H1 (cell line): ENCODE results near the gene NAGLU. TPM values are rescaled to one million over a fixed set of nuclear protein-coding genes. Genes with fewer than 3 reads are reported as not detected.

Source experiments
- CTCF ChIA-PET: fragments of 300-600 bp; sonication (Branson Sonifier 250); formaldehyde crosslinking; loops from one replicate; lab custom pipeline; 2021; ENCODE audit not compliant: partially characterized antibody; lab: Charles Lee
- POLR2A ChIA-PET: fragments of 300-600 bp; sonication (Branson Sonifier 250); formaldehyde crosslinking; loops from one replicate; lab custom pipeline; 2021; ENCODE audit warnings: inconsistent platforms; ENCODE audit not compliant: partially characterized antibody; lab: Charles Lee
- DNase-seq, 2 experiments: peaks; one replicate each; pipeline versions ENCODE4 v3.0.0 to v3.0.0-alpha.2; 2010 to 2022; ENCODE audit warnings: low spot score in 2 of 2, low read depth in 1 of 2, mixed read lengths in 1 of 2
- FAIRE-seq: peaks from 2 replicates; lab custom pipeline; 2011; peaks lifted over from hg19 to GRCh38; lab: Jason Lieb, UNC
- H2AFZ ChIP-seq: 2 replicates; pipeline ENCODE4 v1.8.1; 2012; ENCODE audit warnings: low read length, inconsistent platforms
- H2AK5ac ChIP-seq: 2 replicates; pipeline ENCODE4 v1.6.1; 2013; ENCODE audit warnings: low read depth, low read length
- H2BK120ac ChIP-seq: replicated peaks from 2 replicates; pipeline ENCODE3; 2013; ENCODE audit warnings: low read depth, low read length, inconsistent platforms
- H2BK12ac ChIP-seq: 2 replicates; pipeline ENCODE4 v1.6.1; 2013; ENCODE audit warnings: low read depth, low read length
- H2BK15ac ChIP-seq: 2 replicates; pipeline ENCODE4 v1.6.1; 2013; ENCODE audit warnings: low read length
- H2BK20ac ChIP-seq: 2 replicates; pipeline ENCODE4 v1.6.1; 2013; ENCODE audit warnings: low read length
- H2BK5ac ChIP-seq: 2 replicates; pipeline ENCODE4 v1.6.1; 2013; ENCODE audit warnings: low read depth, low read length
- H3K14ac ChIP-seq: 2 replicates; pipeline ENCODE4 v1.6.1; 2013; ENCODE audit warnings: inconsistent platforms; ENCODE audit not compliant: insufficient read length
- H3K18ac ChIP-seq: 2 replicates; pipeline ENCODE4 v1.6.1; 2013; ENCODE audit warnings: low read length; ENCODE audit errors: extremely low read depth
- H3K23ac ChIP-seq: 2 replicates; pipeline ENCODE4 v1.6.1; 2013; ENCODE audit warnings: inconsistent platforms; ENCODE audit not compliant: insufficient read length
- H3K23me2 ChIP-seq: 2 replicates; pipeline ENCODE4 v1.6.1; 2013; ENCODE audit warnings: low read depth, low read length
- H3K27ac ChIP-seq: 2 replicates; pipeline ENCODE4 v1.6.1; 2011; ENCODE audit warnings: low read depth, low read length, inconsistent platforms
- H3K27me3 ChIP-seq, 4 experiments: replicated peaks in 1 of 4; 1 replicate in 1 of 4; 2 replicates in 3 of 4; pipeline versions ENCODE4 v1.6.1 to v1.8.1; 2011 to 2013; ENCODE audit warnings: low read length in 3 of 4, mild to moderate bottlenecking in 3 of 4, inconsistent platforms in 2 of 4, mixed read lengths in 2 of 4, moderate library complexity in 1 of 4; ENCODE audit not compliant: control insufficient read depth in 3 of 4, insufficient read depth in 3 of 4; ENCODE audit errors: extremely low read depth in 1 of 4
- H3K36me3 ChIP-seq, 4 experiments: 2 replicates each; pipeline versions ENCODE4 v1.6.1 to v1.8.1; 2011 to 2013; ENCODE audit warnings: mild to moderate bottlenecking in 4 of 4, low read length in 3 of 4, moderate library complexity in 2 of 4, control low read depth in 1 of 4, inconsistent platforms in 1 of 4; ENCODE audit not compliant: insufficient read depth in 4 of 4, control insufficient read depth in 2 of 4
- H3K4ac ChIP-seq: replicated peaks from 2 replicates; pipeline ENCODE3; 2013; ENCODE audit warnings: low read length, low read depth, mixed read lengths, inconsistent platforms; ENCODE audit not compliant: insufficient read length
- H3K4me1 ChIP-seq, 4 experiments: replicated peaks in 1 of 4; 1 replicate in 1 of 4; 2 replicates in 3 of 4; pipeline versions ENCODE4 v1.6.1 to v1.8.1; 2011 to 2013; ENCODE audit warnings: low read length in 3 of 4, inconsistent platforms in 2 of 4, mixed read lengths in 1 of 4; ENCODE audit not compliant: insufficient read depth in 4 of 4, control insufficient read depth in 3 of 4
- H3K4me2 ChIP-seq, 2 experiments: 2 replicates each; pipeline versions ENCODE4 v1.6.1 to v1.8.1; 2011 to 2013; ENCODE audit warnings: low read depth in 2 of 2, low read length in 2 of 2, control low read depth in 1 of 2, inconsistent platforms in 1 of 2, mild to moderate bottlenecking in 1 of 2; ENCODE audit not compliant: insufficient read depth in 1 of 2
- H3K4me3 ChIP-seq, 4 experiments: fragments of 200-600, 300-600 bp in 1 of 4; sonication (generic), shearing (Covaris generic), sonication (Bioruptor Twin) in 1 of 4; 2 replicates each; pipeline versions ENCODE4 v1.5.1 to v1.8.1; 2011 to 2016; ENCODE audit warnings: low read length in 4 of 4, low read depth in 3 of 4, control low read depth in 2 of 4, inconsistent platforms in 2 of 4, mild to moderate bottlenecking in 2 of 4, mixed read lengths in 1 of 4, moderate library complexity in 1 of 4; ENCODE audit not compliant: insufficient read depth in 2 of 4; ENCODE audit errors: extremely low read depth in 1 of 4
- H3K56ac ChIP-seq: replicated peaks from 2 replicates; pipeline ENCODE3; 2013; ENCODE audit warnings: low read depth, mild to moderate bottlenecking, mixed read lengths, low read length, inconsistent platforms; ENCODE audit not compliant: insufficient read length
- H3K79me1 ChIP-seq: 2 replicates; pipeline ENCODE4 v1.6.1; 2013; ENCODE audit warnings: low read depth, low read length, control low read depth
- H3K79me2 ChIP-seq, 2 experiments: 2 replicates each; pipeline versions ENCODE4 v1.6.1 to v1.8.1; 2012 to 2013; ENCODE audit warnings: low read length in 2 of 2, mild to moderate bottlenecking in 2 of 2, inconsistent platforms in 1 of 2; ENCODE audit not compliant: insufficient read depth in 2 of 2, control insufficient read depth in 1 of 2
- H3K9ac ChIP-seq, 4 experiments: replicated peaks in 1 of 4; 1 replicate in 1 of 4; 2 replicates in 3 of 4; pipeline versions ENCODE4 v1.6.1 to v1.8.1; 2011 to 2013; ENCODE audit warnings: low read depth in 3 of 4, low read length in 3 of 4, control low read depth in 2 of 4, mild to moderate bottlenecking in 2 of 4, moderate library complexity in 2 of 4, inconsistent platforms in 1 of 4; ENCODE audit errors: extremely low read depth in 1 of 4
- H3K9me3 ChIP-seq, 2 experiments: 2 replicates each; pipeline versions ENCODE4 v1.6.1 to v1.8.1; 2012 to 2013; ENCODE audit warnings: mild to moderate bottlenecking in 2 of 2, moderate library complexity in 2 of 2, control low read depth in 1 of 2, inconsistent platforms in 1 of 2, low read depth in 1 of 2, low read length in 1 of 2, mixed read lengths in 1 of 2; ENCODE audit not compliant: insufficient read depth in 2 of 2
- H4K20me1 ChIP-seq, 2 experiments: replicated peaks in 1 of 2; 2 replicates each; pipeline versions ENCODE3 to v1.8.1; 2011 to 2013; ENCODE audit warnings: inconsistent platforms in 2 of 2, low read length in 2 of 2, mild to moderate bottlenecking in 1 of 2; ENCODE audit not compliant: insufficient read depth in 2 of 2, control insufficient read depth in 1 of 2
- H4K5ac ChIP-seq: 2 replicates; pipeline ENCODE4 v1.6.1; 2013; ENCODE audit warnings: low read length, low read depth, mixed read lengths, inconsistent platforms; ENCODE audit not compliant: insufficient read length
- H4K8ac ChIP-seq: 2 replicates; pipeline ENCODE4 v1.8.0; 2013; ENCODE audit warnings: mild to moderate bottlenecking, moderate library complexity, low read length, inconsistent platforms; ENCODE audit not compliant: insufficient read depth; ENCODE audit errors: extremely low read depth
- H4K91ac ChIP-seq: replicated peaks from 2 replicates; pipeline ENCODE3; 2013; ENCODE audit warnings: low read length, mixed read lengths, inconsistent platforms; ENCODE audit not compliant: insufficient read length
- ASH2L ChIP-seq: fragments of 200-600, 300-600 bp; sonication (generic); IDR thresholded peaks from one replicate; pipeline ENCODE4 v1.7.1; 2017; ENCODE audit warnings: low read length
- BRCA1 ChIP-seq: IDR thresholded peaks from 2 replicates; pipeline ENCODE4 v1.6.1; 2012; ENCODE audit warnings: low read depth, low read length, improper control_type of control experiment
- EGR1 ChIP-seq: IDR thresholded peaks from 2 replicates; pipeline ENCODE4 v1.6.1; 2011; ENCODE audit warnings: low read depth, low read length, borderline replicate concordance
- EZH2 ChIP-seq: fragments of 200-600 bp; sonication (generic); IDR thresholded peaks from 2 replicates; pipeline ENCODE4 v1.7.1; 2012; ENCODE audit warnings: low read depth, mild to moderate bottlenecking, moderate library complexity, low read length, inconsistent platforms; ENCODE audit not compliant: severe bottlenecking
- HDAC2 ChIP-seq, 2 experiments: fragments of 300-600 bp in 1 of 2; sonication (generic) in 1 of 2; IDR thresholded peaks; 2 replicates each; pipeline ENCODE4 v1.6.1; 2011 to 2012; ENCODE audit warnings: low read depth in 2 of 2, low read length in 2 of 2, mild to moderate bottlenecking in 2 of 2, moderate library complexity in 2 of 2, borderline replicate concordance in 1 of 2, inconsistent platforms in 1 of 2
- POLR2AphosphoS5 ChIP-seq: IDR thresholded peaks from 2 replicates; pipeline ENCODE4 v1.6.1; 2011; ENCODE audit warnings: low read depth, low read length
- RXRA ChIP-seq: IDR thresholded peaks from 2 replicates; pipeline ENCODE4 v1.6.1; 2011; ENCODE audit warnings: low read depth, mild to moderate bottlenecking, low read length, moderate library complexity; ENCODE audit not compliant: insufficient read depth
- SAP30 ChIP-seq: fragments of 300-600 bp; sonication (generic); IDR thresholded peaks from 2 replicates; pipeline ENCODE4 v1.7.1; 2012; ENCODE audit warnings: low read length, moderate library complexity, mild to moderate bottlenecking, inconsistent platforms; ENCODE audit not compliant: insufficient read depth, insufficient replicate concordance
- TBP ChIP-seq: IDR thresholded peaks from 2 replicates; pipeline ENCODE4 v1.6.1; 2011; ENCODE audit warnings: low read depth, low read length, improper control_type of control experiment
- TEAD4 ChIP-seq: IDR thresholded peaks from 2 replicates; pipeline ENCODE4 v1.6.1; 2012; ENCODE audit warnings: low read depth, low read length, inconsistent platforms, mixed read lengths
- WGBS, 2 experiments: shearing (Covaris generic) in 1 of 2; methylation state at CpG; one replicate each; pipeline versions ENCODE4 v1.1.6 to v1.1.7; 2013 to 2015; ENCODE audit warnings: low lambda C conversion rate in 2 of 2, mixed read lengths in 2 of 2, inconsistent platforms in 1 of 2, low coverage in 1 of 2, missing lambda C conversion rate in 1 of 2; ENCODE audit not compliant: insufficient replicate concordance in 2 of 2, insufficient coverage in 1 of 2, insufficient read length in 1 of 2; ENCODE audit errors: extremely low coverage in 1 of 2, missing lambda C conversion rate in 1 of 2; 5-methylcytosine and 5-hydroxymethylcytosine counted together
- polyA plus RNA-seq, 7 experiments: library from polyadenylated mRNA; depleted of rRNA in 3 of 7; stranded (reverse) in 5 of 7; unstranded in 2 of 7; fragments of >200 nt in 5 of 7; fragments of 200-250 nt in 2 of 7; gene quantifications; 1 replicate in 5 of 7; 2 replicates in 1 of 7; 4 replicates in 1 of 7; pipeline versions ENCODE4 v1.2.1 to v1.2.3, GENCODE V29; 2011 to 2013; ENCODE audit warnings: missing spikeins in 2 of 7, mixed read lengths in 2 of 7
- total RNA-seq: library from RNA; stranded (reverse); fragmentation: NEBNext Ultra II Directional; extraction: Animal tissue kit (Norgen Biotek cat#: 25700); gene quantifications from 2 replicates; pipeline ENCODE4 v1.2.1, GENCODE V29; 2021

NAGLU gene
- total and polyA plus RNA-seq, 2 of the 8 experiments (the other 6 are each of a cell fraction or from before 2014, with no cell fraction given): 21.3 to 21.6 TPM

DNA sequence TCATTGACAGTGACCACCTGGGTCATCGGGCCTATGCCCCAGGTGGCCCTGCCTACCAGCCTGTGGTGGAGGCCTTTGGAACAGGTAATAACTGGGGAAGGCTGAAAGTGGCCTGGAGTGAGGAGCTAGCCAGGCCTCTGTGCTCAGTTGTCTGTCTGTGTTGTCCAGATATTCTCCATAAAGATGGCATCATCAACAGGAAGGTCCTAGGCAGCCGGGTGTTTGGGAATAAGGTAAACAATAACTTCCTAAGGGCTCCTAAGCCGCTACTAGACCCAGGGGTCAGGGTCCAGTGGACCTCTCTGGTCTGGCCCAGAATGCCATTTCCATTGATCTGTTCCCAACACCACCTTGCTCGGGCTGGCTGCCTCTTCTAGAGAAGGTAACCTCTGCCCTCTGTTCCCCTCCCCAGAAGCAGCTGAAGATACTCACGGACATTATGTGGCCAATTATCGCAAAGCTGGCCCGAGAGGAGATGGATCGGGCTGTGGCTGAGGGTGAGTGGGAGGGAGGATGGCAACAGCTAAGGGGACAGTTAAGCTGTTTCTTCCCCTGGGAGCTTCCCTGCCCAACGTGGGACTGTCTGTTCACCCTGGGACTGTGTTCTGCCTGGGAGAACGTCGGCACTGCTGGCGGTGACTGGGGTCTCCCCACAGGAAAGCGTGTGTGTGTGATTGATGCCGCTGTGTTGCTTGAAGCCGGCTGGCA, 28.9 kb downstream of the NAGLU start:
- peaks cover 0 to 21% (median 9%) of the 10 kb centered on the region in 4 experiments; a peak in 5 of 7 replicates for H3K4me1 ChIP-seq

More for the DNA sequence above, 28.9 kb downstream of the NAGLU start:
- H3K79me1 ChIP-seq: peaks cover 17% of the 10 kb centered on the region
- TF ChIP-seq RXRA (no peak), EZH2 (no peak), TBP (no peak), BRCA1 (no peak), POLR2AphosphoS5 (no peak), ASH2L (no peak), TEAD4 (no peak), SAP30 (no peak), HDAC2 (IDR thresholded peaks at IDR 0.05; ENCODE audit: borderline replicate concordance in 1 of 2, low read depth in 2 of 2, low read length in 2 of 2) (no peak), EGR1 (no peak)
- peaks cover 18% of the 10 kb centered on the region for H3K23me2 ChIP-seq
- no peak overlapping the region for H3K9ac ChIP-seq
- peaks cover 9 to 22% of the 10 kb centered on the region in 2 experiments; a peak in 3 of 4 replicates for H3K79me2 ChIP-seq
- H3K27ac ChIP-seq: no peak overlapping the region
- no peak overlapping the region for H2AFZ ChIP-seq
- peaks cover 11 to 28% (median 24%) of the 10 kb centered on the region in 4 experiments for H3K36me3 ChIP-seq
- no peak overlapping the region for H2BK120ac ChIP-seq
- H3K27me3 ChIP-seq: no peaks in the 10 kb centered on the region
- no peak overlapping the region for H2BK20ac ChIP-seq
- H3K4me2 ChIP-seq: no peak overlapping the region
- no peak overlapping the region for H3K4ac ChIP-seq
- no peak overlapping the region for H3K18ac ChIP-seq
- no peak overlapping the region for H3K56ac ChIP-seq
- no peak overlapping the region for H4K5ac ChIP-seq
- no peak overlapping the region for H2BK5ac ChIP-seq
- H2BK12ac ChIP-seq: no peak overlapping the region
- H2BK15ac ChIP-seq: no peak overlapping the region
- ChIA-PET CTCF (interaction anchor here (1.1 to 3.9 kb wide), 4 partner anchors 11 to 44 kb away, joined by 3 to 22 read pairs (median 10); partner anchors contain the start of genes HSD17B1 and PSMC3IP), POLR2A (interaction anchor here (0.6 to 8.1 kb wide), 4 partner anchors 11 to 174 kb away, joined by 3 to 74 read pairs (median 9); partner anchors contain the start of genes HSD17B1 and PSMC3IP)
- no peak overlapping the region for H3K14ac ChIP-seq
- no peak overlapping the region for H4K8ac ChIP-seq
- 92% methylated on average over 15 of the region's 15 CpGs; no CpG with 5 or more reads in 1 of the 2 experiments for WGBS, 2 experiments
- H3K23ac ChIP-seq: no peak overlapping the region
- H3K9me3 ChIP-seq: no peaks in the 10 kb centered on the region
- peaks cover 0 to 1% of the 10 kb centered on the region in 2 experiments for H4K20me1 ChIP-seq
- DNase-seq (no peak), FAIRE-seq (no peak)
- H3K4me3 ChIP-seq: no peak overlapping the region
- H2AK5ac ChIP-seq: no peak overlapping the region
- no peak overlapping the region for H4K91ac ChIP-seq
